ENCODE data around the gene SERPINA6. TPM values are rescaled to one million over a fixed set of nuclear protein-coding genes. Genes with fewer than 3 reads are reported as not detected.
"Not testable (repeated sequence)": the region's sequence is repeated elsewhere in the genome, so short reads cannot be mapped to it uniquely, and the experiment has no call there.

SERPINA6 gene, protein sequence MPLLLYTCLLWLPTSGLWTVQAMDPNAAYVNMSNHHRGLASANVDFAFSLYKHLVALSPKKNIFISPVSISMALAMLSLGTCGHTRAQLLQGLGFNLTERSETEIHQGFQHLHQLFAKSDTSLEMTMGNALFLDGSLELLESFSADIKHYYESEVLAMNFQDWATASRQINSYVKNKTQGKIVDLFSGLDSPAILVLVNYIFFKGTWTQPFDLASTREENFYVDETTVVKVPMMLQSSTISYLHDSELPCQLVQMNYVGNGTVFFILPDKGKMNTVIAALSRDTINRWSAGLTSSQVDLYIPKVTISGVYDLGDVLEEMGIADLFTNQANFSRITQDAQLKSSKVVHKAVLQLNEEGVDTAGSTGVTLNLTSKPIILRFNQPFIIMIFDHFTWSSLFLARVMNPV
- 0.26 TPM in 1 of 2 replicates, not detected in the other for total RNA-seq (2014; rRNA removed; shearing (Covaris generic))
- polyA plus RNA-seq (2014; cell fraction: nucleus; rRNA removed), result not detected in 2 replicates

DNA sequence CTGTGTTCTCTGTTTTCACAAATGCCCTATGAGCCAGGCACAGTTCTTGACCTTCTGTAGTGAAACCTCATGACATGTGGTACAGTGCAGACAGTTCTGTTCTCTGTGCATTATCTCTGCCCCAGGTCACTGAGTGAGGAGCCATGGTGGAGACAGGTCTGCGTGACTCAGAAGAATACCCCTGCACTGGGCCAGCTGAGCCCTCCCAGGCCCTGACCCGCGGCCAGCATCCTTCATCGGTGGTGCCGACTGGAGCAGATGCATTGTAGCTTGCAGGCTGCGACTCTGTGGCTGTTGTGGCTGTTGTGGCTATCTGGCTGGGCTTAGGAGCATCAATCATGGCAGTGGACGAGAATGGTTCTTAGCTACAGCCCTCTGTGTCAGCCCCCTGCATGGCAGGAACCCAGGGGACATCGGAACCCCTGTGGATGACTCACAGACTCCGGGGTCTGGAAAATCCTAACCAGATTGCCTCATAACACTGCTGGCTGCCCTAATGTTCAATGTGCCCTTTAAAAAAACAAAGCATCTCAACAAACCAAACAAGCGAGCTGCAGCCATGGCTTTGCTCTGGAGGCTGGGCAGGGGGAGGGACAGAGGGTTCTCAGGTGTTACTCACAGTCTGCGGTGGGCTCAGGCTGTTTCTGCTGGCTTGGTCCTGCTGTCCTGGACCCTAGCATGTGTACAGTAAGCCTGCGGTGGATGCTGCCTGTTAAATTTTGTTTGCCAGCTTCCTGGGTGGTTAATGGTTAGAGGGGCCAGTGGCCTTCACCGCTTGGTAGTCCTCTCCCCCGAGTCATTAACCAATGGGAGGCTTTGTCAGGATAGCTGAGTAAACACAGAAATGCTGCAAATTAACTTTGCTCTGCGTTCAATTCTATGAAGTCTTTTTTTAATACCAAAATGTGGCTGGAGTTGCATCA, at the start of gene SERPINA6:
Gene SERPINA6, minus strand, starts transcription at position 689 of the 923 bp plus-strand sequence. CDS start 8,688 bp downstream, outside the sequence.
- no peak for DNase-seq (ENCODE audit: extremely low read depth, low read depth)

DNA sequence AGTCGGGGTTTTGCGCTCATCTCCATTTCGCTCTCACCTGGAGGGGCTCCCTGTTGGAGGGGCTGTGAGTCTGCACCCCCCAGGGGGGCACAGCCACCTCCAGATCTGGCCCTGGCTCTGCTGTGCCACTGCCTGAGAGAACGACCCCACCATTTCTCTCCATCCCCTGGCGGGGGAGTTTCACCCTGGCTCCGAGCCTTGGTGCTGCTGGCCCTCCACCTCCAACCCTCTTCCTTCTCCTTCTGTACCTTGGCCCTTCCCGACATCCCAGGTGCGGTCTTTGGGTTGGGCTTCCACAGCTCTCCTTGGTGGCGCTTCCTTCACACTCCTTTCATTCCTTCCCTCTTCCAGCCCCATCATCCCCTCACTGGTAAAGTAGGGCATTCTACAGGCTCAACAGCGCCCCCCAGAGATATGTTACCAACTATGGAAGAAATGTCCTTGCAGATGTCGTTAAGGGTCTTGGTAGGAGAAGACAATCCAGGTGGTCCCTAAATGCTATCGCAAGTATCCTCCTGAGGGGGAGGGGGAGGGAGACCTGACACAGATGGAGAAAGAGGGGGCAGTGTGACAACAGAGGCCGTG, 49.0 kb upstream of the SERPINA6 start:
- DNase-seq (ENCODE audit: extremely low read depth, low read depth), result no peak

DNA sequence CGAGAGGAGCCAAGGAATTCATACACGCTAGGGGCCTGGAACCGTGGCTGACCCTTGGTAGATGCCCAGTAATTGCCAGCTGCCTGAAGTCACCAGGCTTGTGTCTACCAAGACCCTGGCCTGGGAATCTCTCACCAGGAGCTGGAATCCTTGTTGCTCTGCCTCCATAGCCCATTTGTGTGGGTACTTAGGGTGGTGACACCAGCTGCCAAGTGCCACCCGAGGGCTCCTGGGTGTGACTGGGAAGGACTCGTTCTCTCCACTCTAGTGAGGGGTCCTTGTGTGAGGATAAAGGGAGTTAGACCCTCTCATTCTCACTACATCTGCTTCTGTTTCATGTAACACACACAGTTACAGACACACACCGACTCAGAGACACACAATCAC, 47.4 kb upstream of the SERPINA6 start:
- no peak for DNase-seq (ENCODE audit: extremely low read depth, low read depth)

DNA sequence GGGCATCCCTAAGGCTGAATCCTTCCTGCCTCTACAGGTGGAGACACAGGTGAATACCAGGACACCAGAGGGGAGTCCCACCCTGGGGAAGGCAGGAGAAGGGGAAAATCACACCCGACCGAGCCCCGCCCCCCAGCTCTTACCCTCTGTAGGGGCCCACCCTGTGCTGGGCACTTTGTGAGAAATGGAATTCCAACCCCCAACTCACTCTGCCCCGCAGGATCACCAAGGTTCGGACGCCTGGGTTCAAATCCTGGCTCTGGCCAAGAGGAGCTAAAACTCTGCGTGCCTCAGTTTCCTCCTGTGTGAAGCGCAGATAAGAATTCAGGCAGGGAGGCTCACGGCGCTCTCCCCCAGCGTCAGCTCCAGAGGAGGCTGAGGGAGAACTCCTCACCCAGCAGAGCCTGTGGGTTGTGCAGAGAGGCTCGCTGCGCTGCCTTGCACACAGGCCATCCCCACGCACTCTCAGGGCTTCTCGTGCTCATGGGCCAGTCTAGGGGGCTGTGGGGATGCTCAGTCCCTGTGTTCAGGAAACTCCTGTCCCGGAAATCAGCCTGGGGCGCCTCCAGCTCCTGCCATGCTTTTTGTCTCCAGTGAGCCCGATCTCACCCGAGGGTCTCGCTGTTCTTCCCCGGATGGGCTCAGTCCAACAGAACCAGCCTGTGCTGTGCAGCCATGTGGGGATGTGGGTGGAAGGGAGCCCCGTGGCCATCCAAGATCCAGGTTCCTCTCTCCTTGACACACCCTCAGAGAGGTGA, 46.8 kb upstream of the SERPINA6 start:
- not testable (repeated sequence) for DNase-seq (ENCODE audit: extremely low read depth, low read depth)

DNA sequence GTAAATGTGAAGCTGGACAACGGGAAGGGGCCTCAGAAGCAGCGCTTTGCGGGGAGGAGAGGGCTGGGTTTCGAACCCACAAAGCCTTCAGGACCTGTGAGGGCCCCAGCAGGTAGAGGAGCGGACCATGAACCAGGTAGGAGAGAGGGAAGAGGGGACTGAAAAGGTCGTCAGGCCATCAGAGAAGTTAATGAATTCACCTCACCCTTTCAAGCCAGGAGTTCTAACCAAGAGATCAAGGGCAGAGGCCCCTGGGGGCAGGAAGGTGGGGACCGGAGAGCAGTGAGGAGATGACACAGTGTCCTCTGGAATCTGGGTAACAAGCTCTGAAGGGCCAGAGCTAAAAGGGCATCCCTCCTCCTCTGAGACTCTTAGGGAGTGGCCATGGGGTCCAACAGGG, 45.8 kb upstream of the SERPINA6 start:
- DNase-seq (ENCODE audit: extremely low read depth, low read depth), result no peak

DNA sequence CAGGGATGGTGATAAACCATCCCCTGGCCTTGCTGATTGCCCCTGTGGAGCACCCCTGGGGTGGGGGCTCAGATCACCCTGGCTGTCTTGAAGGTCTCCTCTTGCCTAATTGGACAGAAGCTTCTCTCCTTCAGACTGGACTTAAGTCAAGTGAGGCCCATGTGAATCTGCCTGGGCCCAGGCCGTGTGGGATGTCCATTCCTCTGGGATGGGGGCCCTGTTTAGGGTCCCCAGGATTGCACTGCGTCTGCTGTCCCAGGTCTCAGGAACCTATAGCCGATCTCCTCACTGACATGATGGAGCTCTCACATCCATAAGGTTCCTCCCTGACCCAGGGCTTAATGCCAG, 45.1 kb upstream of the SERPINA6 start:
- DNase-seq (ENCODE audit: extremely low read depth, low read depth), result no peak

DNA sequence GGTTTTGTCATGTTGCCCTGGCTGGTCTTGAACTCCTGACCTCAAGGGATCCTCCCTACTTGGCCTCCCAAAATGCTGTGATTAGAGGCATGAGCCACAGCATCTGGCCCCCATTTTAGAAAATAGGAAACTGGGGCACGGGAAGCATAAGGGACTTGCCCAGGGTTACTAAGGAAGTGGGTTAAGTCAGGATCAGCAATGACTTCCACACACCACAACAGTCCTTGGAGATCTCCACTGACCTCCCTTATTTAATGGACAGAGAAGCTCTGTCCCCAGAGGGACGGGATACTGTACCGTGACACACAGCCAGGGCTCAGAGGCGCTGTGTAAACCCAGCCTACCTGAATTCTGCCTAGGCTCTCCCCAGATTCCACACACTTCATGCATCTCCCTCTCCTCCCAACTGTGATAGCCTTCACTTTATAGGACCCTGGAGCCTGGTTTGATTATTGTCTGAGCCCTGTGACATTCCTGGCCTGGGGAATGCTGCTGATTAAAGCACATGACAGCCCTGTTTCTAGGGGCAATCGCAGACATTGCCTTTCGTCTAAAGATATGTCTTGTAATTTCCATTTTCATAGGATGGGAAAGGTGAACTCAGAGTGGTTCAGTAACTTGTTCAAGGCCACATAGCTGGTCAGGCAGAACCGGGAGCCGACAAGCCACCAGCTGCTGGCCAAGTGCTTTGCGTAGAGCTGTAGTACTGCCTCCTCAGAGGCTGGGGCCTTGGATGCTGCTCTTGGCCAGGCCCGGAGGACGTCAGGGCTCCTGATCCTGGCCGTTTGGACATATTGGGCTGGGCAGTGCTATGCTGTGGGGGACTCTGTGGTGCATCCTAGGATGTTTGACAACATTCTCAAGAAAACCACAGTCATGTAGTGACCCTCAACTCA, 44.5 kb upstream of the SERPINA6 start:
- no peak for DNase-seq (ENCODE audit: extremely low read depth, low read depth)

DNA sequence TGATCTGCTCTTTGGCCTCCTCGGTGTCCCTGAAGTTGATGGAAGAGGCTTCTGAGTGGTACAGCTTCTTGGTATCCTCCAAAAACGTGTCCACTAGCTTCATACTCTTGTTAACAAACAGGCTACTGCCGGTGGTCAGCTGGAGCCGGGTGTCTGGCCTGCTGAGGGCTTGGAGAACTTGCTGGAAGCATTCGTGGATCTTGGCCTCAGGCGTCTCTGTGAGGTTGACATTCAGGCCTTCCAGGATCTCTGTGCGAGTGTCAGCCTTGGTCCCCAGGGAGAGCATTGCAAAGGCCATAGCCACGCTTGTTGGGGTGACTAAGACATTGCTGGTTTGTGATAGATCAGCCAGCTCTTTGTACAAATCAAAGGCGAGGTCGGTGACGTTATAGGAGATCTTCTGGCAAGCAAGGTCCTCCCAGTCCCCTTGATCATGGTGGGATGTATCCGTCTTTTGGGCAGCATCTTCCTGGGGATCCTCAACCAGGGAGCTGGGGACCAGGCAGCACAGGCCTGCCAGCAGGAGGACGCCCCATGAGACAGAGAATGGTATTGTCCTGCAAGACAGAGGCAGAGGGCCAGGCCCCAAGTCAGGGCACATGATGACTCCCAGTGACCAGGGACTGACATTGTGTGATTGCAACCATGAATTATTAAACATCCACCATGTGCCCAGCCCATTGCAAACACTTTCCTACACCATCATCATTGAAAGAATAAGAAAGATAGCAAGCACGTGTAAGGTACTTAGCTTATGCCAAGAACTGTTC, 43.2 kb upstream of the SERPINA6 start, which contains the start of gene SERPINA2:
Gene SERPINA2, minus strand, starts transcription at position 553 of the 770 bp plus-strand sequence.
- DNase-seq (ENCODE audit: extremely low read depth, low read depth), result no peak

DNA sequence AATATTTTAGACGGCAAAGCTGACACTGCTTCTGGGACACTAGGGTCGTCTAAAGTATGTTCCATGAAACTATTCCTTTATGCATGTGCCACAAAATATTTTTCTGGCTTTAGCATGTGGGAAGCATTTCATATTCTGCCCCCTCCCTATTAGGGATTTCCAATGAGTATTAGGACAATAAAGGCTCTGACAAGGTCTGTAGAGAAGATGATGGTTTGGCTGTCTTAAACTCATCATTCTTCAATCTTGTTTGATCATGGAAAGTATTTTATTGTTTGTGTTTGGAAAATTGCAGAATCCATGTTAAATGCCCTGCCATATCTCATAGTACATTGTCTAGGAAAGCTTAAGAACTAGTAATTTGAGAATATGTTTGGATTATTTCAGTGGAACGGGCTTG, 42.5 kb upstream of the SERPINA6 start:
- no peak for DNase-seq (ENCODE audit: extremely low read depth, low read depth)

DNA sequence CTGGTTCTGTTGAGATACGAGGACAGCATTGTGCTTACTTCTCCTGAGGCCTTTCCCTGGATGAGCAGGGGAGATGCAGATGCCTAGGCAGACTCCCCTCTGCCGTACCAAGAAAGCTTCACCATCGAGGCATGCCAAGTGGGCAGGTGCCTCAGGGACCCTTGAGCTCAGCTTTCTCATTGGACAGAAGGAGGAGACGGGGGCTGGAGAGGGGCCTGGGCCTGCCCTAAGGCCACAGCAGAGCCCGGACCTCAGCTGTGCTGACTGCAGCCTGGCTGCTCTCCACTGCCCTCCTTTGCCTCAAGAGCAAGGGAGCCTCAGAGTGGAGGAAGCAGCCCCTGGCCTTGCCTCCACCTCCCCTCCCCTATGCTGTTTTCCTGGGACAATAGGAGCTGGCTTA, 41.8 kb upstream of the SERPINA6 start:
- no peak for DNase-seq (ENCODE audit: extremely low read depth, low read depth)

DNA sequence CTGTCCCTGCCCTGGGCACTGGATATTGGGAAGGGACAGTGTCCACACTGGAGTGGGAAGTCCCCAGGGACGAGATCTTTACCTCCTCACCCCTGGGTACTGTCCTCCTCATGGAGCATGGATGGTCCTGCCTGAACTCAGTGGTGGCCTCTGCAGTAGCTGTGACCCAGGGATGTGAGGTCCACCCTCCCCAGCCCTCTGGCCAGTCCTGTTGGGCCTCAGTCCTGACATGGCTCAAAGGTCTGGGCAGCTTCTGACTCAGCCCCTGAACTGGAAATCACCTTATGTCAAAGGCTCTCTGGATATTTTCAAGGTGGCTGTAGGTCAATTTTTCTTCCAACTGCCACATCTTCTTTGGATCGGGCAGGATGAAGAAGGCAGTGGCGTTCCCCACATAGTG, 40.9 kb upstream of the SERPINA6 start:
- no peak for DNase-seq (ENCODE audit: extremely low read depth, low read depth)

DNA sequence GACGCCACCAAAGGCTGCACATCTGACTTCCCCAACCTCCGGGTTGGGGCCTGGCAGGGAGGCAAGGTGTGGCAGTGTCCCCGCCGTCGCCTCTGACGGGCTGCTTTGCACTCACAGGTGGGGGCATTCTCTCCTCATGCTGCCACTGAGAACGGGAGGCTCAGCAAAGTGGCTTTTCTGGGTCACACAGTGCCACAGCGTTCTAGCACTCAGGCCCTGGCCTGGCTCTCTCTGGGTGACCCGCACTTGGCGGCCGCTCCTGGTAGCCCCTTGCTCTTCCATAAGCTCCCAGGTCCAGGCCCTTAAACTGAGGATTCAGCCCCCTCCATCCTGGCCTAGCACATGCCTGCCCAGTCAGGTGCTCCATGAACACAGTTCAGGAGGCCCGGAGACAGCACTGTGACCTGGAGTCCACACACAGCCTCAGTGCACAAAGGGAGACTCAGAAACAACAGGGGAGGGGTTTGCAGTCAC, 40.1 kb upstream of the SERPINA6 start:
- DNase-seq (ENCODE audit: extremely low read depth, low read depth), result no peak

DNA sequence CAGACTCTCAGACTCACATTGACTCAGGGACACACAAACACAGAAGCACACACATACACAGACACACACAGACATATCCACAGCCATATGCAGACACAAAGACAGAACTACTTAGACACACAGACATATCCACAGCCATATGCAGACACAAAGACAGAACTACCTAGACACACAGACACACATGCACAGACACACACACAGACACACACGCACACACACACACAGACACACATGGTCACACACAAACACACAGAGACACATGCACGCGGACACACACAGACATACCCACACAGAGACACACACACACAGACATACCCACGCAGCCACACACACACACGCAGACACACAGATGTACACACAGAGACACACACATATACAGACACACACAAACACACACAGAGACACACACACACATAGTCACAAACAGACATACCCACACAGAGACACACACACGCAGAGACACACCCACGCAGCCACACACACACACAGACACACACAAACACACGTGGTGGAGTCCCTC, 39.5 kb upstream of the SERPINA6 start:
- DNase-seq (ENCODE audit: extremely low read depth, low read depth), result no peak

DNA sequence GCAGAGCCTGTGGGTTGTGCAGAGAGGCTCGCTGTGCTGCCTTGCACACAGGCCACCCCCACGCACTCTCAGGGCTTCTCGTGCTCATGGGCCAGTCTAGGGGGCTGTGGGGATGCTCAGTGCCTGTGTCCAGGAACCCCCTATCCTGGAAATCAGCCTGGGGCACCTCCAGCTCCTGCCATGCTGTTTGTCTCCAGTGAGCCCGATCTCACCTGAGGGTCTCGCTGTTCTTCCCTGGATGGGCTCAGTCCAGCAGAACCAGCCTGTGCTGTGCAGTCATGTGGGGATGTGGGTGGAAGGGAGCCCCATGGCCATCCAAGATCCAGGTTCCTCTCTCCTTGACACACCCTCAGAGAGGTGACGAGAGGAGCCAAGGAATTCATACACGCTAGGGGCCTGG, 38.5 kb upstream of the SERPINA6 start:
- DNase-seq (ENCODE audit: extremely low read depth, low read depth), result no peak

DNA sequence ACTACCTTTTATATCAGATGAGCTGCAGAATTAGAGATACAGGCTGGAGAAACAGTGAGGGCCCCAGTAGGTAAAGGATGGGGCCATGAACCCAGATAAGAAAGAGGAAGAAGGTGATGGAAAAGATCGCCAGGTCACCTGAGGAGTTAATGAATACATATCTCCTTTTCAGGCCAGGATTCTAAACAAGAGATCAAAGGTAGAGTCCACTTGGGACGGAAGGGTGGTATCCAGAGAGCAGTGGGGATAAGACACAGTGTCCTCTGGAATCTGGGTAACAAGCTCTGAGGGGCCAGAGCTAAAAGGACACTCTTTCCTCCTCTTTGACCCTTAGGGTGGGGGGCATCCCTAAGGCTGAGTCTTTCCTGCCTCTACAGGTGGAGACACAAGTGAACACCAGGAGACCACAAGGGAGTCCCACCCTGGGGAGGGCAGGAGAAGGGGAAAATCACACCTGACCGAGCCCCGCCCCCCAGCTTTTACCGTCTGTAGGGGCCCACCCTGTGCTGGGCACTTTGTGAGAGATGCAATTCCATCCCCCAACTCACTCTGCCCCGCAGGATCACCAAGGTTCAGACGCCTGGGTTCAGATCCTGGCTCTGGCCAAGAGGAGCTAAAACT, 37.9 kb upstream of the SERPINA6 start:
- no peak for DNase-seq (ENCODE audit: extremely low read depth, low read depth)

DNA sequence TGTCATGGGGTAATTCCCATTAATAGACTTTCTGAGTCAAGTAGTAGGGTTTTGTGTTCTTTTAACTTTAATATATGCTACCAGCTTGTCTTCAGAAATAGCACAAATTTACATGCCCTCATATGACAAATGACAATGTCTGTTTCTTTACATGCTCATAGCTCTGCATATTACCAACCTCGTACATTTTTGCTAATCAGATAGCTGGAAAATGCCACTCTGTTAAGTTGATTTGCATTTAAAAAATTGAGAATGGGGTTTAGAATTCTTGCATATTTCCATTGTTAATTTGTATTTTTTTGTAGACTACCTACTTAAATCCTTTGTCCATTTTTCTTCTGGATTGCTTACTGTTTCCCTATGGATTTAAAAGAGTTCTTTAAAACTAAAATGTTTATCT, 34.0 kb upstream of the SERPINA6 start:
- no peak for DNase-seq (ENCODE audit: extremely low read depth, low read depth)

DNA sequence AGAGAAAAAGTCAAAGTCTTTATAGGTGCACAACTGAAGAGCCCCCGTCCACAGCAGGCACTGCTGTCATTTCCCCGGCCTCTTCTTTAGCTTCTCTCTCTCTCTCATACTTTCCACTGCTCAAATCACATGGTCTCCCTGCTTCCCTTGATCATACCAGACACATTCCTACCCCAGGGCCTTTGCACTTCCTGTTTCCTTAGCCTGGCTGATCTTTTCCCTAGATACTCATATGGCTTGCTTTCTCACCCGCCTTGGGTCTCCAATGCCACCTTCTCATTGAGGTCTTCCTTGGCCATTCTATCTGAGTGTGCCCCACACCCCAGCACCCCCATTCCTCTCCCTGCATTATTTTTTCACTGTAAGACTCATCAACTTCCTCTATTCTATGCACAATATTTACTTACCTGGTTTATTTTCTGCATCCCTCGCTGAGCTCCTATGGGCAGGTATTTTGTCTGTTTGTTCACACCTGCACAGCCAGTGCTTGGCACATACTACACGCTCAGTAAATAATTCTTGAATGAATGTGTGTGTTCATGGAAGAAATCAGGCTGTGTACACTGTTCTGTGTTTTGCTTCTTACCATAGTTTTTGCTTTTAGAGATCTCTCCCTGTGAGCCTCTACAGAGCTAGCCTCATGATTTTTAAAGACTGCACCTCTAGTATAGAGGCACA, 33.4 kb upstream of the SERPINA6 start:
- no peak for DNase-seq (ENCODE audit: extremely low read depth, low read depth)

All from NCI-H460 (cell line).